Nephron (organoid): ENCODE data around the gene DDX5.

ENCODE experiments used
- H3K27ac Mint-ChIP-seq, 3 experiments: 2 replicates each; pipeline ENCODE4 v1.8.0; 2020; ENCODE audit warnings: mixed read lengths in 3 of 3, mild to moderate bottlenecking in 2 of 3, moderate library complexity in 1 of 3
- H3K27me3 Mint-ChIP-seq: 2 replicates; pipeline ENCODE4 v1.8.0; 2021; ENCODE audit warnings: low read depth, mild to moderate bottlenecking, moderate library complexity, mixed read lengths
- H3K36me3 Mint-ChIP-seq: 2 replicates; pipeline ENCODE4 v1.8.0; 2020; ENCODE audit warnings: low read depth, mixed read lengths
- H3K4me1 Mint-ChIP-seq: 2 replicates; pipeline ENCODE4 v1.8.0; 2020; ENCODE audit warnings: mixed read lengths
- H3K4me3 Mint-ChIP-seq, 3 experiments: 2 replicates each; pipeline ENCODE4 v1.8.0; 2020; ENCODE audit warnings: mild to moderate bottlenecking in 3 of 3, mixed read lengths in 3 of 3, moderate library complexity in 2 of 3
- H3K9me3 Mint-ChIP-seq: 2 replicates; pipeline ENCODE4 v1.8.0; 2020; ENCODE audit warnings: mixed read lengths
- TF ChIP-seq, protein P1 (sequence below), 3 experiments: fragments of 200-600 bp; sonication (generic); IDR thresholded peaks; one replicate each; pipeline ENCODE4 v1.5.0; 2021; ENCODE audit warnings: antibody characterized with exemption in 3 of 3; ENCODE audit not compliant: unreplicated experiment in 3 of 3

Gene DDX5

GRCh38 chr17:64488301-64488700 is 17.8 kb downstream of the DDX5 start:
- no peaks in the 10 kb centered on the region for H3K9me3 Mint-ChIP-seq
- TF ChIP-seq, protein P1, sequence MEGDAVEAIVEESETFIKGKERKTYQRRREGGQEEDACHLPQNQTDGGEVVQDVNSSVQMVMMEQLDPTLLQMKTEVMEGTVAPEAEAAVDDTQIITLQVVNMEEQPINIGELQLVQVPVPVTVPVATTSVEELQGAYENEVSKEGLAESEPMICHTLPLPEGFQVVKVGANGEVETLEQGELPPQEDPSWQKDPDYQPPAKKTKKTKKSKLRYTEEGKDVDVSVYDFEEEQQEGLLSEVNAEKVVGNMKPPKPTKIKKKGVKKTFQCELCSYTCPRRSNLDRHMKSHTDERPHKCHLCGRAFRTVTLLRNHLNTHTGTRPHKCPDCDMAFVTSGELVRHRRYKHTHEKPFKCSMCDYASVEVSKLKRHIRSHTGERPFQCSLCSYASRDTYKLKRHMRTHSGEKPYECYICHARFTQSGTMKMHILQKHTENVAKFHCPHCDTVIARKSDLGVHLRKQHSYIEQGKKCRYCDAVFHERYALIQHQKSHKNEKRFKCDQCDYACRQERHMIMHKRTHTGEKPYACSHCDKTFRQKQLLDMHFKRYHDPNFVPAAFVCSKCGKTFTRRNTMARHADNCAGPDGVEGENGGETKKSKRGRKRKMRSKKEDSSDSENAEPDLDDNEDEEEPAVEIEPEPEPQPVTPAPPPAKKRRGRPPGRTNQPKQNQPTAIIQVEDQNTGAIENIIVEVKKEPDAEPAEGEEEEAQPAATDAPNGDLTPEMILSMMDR (IDR thresholded peaks at IDR 0.05; ENCODE audit: unreplicated experiment in 3 of 3) = no peak
- H3K27ac Mint-ChIP-seq = no peak overlapping the region

GRCh38 chr17:64484380-64484779 is 21.7 kb downstream of the DDX5 start:
- no peak overlapping the region for H3K4me3 Mint-ChIP-seq
- TF ChIP-seq, protein P1 (IDR thresholded peaks at IDR 0.05; ENCODE audit: unreplicated experiment in 3 of 3) = no peak
- H3K27me3 Mint-ChIP-seq = no peaks in the 10 kb centered on the region
- H3K27ac Mint-ChIP-seq = no peak overlapping the region
- no peaks in the 10 kb centered on the region for H3K4me1 Mint-ChIP-seq
- H3K9me3 Mint-ChIP-seq = no peaks in the 10 kb centered on the region
- peaks cover 42% of the 10 kb centered on the region for H3K36me3 Mint-ChIP-seq

More at GRCh38 chr17:64488301-64488700, 17.8 kb downstream of the DDX5 start:
- peaks cover 55% of the 10 kb centered on the region for H3K36me3 Mint-ChIP-seq
- no peaks in the 10 kb centered on the region for H3K27me3 Mint-ChIP-seq
- H3K4me3 Mint-ChIP-seq = no peak overlapping the region
- H3K4me1 Mint-ChIP-seq = no peaks in the 10 kb centered on the region

- Mint-ChIP-seq H3K36me3 (peaks cover 41% of the 10 kb centered on the region), H3K4me3 (no peak overlapping the region), H3K27me3 (no peaks in the 10 kb centered on the region), H3K4me1 (no peaks in the 10 kb centered on the region), H3K9me3 (no peaks in the 10 kb centered on the region), H3K27ac (no peak overlapping the region)
- TF ChIP-seq, protein P1 (IDR thresholded peaks at IDR 0.05; ENCODE audit: unreplicated experiment in 3 of 3) = no peak
These were observed 25.1 kb downstream of the DDX5 start for GRCh38 chr17:64480951-64481350.

GRCh38 chr17:64477849-64478248 is 28.2 kb downstream of the DDX5 start:
- Mint-ChIP-seq H3K36me3 (peaks cover 21% of the 10 kb centered on the region), H3K9me3 (no peaks in the 10 kb centered on the region), H3K27me3 (no peaks in the 10 kb centered on the region), H3K4me3 (no peak overlapping the region), H3K27ac (no peak overlapping the region), H3K4me1 (no peaks in the 10 kb centered on the region)
- TF ChIP-seq, protein P1 (IDR thresholded peaks at IDR 0.05; ENCODE audit: unreplicated experiment in 3 of 3) = no peak

- no peaks in the 10 kb centered on the region for H3K4me1 Mint-ChIP-seq
- H3K27ac Mint-ChIP-seq = no peak overlapping the region
- TF ChIP-seq, protein P1 (IDR thresholded peaks at IDR 0.05; ENCODE audit: unreplicated experiment in 3 of 3) = no peak
- H3K36me3 Mint-ChIP-seq = peaks cover 6% of the 10 kb centered on the region
- H3K9me3 Mint-ChIP-seq = no peaks in the 10 kb centered on the region
- peaks cover 7% of the 10 kb centered on the region for H3K27me3 Mint-ChIP-seq
- no peak overlapping the region for H3K4me3 Mint-ChIP-seq
These were observed 33.5 kb downstream of the DDX5 start for GRCh38 chr17:64472564-64472963.

DNA sequence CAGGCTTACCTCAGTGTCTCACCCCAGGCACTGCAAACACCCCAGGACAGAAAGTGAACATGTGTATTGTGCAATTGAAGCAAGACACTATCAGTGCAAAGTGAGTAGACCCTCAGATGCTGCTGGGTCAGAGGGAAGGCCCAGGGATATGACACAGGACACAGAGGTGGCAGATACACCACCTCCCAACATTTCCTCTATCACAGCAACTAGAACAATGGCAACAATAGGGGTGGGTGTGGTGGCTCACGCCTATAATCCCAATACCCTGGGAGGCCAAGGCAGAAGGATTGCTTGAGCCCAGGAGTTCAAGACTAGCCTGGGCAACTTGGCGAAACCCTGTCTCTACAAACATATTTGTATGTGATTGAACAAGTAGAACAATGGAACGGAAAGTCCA is 34.6 kb downstream of the DDX5 start:
- TF ChIP-seq, protein P1 (IDR thresholded peaks at IDR 0.05; ENCODE audit: unreplicated experiment in 3 of 3) = no peak
- Mint-ChIP-seq H3K9me3 (no peaks in the 10 kb centered on the region), H3K27ac (no peak overlapping the region), H3K4me1 (no peaks in the 10 kb centered on the region), H3K4me3 (no peak overlapping the region), H3K36me3 (no peaks in the 10 kb centered on the region), H3K27me3 (peaks cover 7% of the 10 kb centered on the region)
